Esophagus (tissue), 2 donors: ENCODE results near the gene SPINT4. TPM values are rescaled to one million over a fixed set of nuclear protein-coding genes. Genes with fewer than 3 reads are reported as not detected.
"Not testable (repeated sequence)": the region's sequence is repeated elsewhere in the genome, so short reads cannot be mapped to it uniquely, and the experiment has no call there.

Source experiments
- H3K27ac ChIP-seq, 2 donors: one replicate each; pipeline ENCODE4 v1.5.1; 2013; ENCODE audit warnings: low read depth in 2 of 2, mild to moderate bottlenecking in 2 of 2, inconsistent platforms in 1 of 2, low read length in 1 of 2, moderate library complexity in 1 of 2
- H3K27me3 ChIP-seq, 2 donors: one replicate each; pipeline ENCODE4 v1.6.1; 2013; ENCODE audit warnings: low read length in 2 of 2, control low read depth in 1 of 2, mild to moderate bottlenecking in 1 of 2; ENCODE audit not compliant: insufficient read depth in 2 of 2, control insufficient read depth in 1 of 2
- H3K36me3 ChIP-seq, 2 donors: one replicate each; pipeline ENCODE4 v1.6.1; 2013; ENCODE audit warnings: low read length in 1 of 2; ENCODE audit not compliant: control insufficient read depth in 2 of 2, insufficient read depth in 2 of 2
- H3K4me1 ChIP-seq, 2 donors: one replicate each; pipeline ENCODE4 v1.6.1; 2013; ENCODE audit warnings: low read length in 1 of 2; ENCODE audit not compliant: control insufficient read depth in 2 of 2, insufficient read depth in 2 of 2
- H3K4me3 ChIP-seq, 2 donors: one replicate each; pipeline ENCODE4 v1.5.1; 2013; ENCODE audit warnings: low read length in 2 of 2, mild to moderate bottlenecking in 2 of 2, low read depth in 1 of 2, moderate library complexity in 1 of 2
- H3K9me3 ChIP-seq, 2 donors: one replicate each; pipeline ENCODE4 v1.6.1; 2013; ENCODE audit warnings: mild to moderate bottlenecking in 2 of 2, low read depth in 1 of 2, low read length in 1 of 2, moderate library complexity in 1 of 2; ENCODE audit not compliant: control insufficient read depth in 2 of 2, insufficient read depth in 1 of 2
- WGBS, 2 donors: extraction: QIAGEN DNeasy Blood & Tissue Kit; methylation state at CpG; one replicate each; pipeline ENCODE4 v1.1.7; 2013; 5-methylcytosine and 5-hydroxymethylcytosine counted together
- polyA plus RNA-seq, 2 donors: library from polyadenylated mRNA; stranded (reverse); fragments of 200-250 nt; gene quantifications; one replicate each; pipeline ENCODE4 v1.2.3, GENCODE V29; 2013
- donor health status: healthy with polysubstance abuse.
- donor health status: Bipolar disorder and iron deficiency.

The SPINT4 gene
- not detected for polyA plus RNA-seq

DNA sequence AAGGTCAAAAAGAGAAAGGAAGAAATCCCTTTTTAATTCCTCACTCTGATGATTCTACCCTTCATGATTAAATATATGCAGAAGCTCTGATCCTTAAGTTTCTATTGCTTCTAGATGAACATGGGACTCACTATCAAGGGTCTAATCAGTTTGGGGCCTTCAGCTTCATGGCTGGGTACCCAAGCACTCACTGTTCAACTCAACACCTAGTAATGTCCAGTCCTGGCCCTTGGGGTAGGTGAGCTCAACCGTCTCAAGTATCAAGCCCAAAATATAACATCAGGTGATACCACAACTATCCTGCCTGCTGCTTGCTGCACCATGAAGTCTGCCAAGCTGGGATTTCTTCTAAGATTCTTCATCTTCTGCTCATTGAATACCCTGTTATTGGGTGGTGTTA lies at the start of gene SPINT4:
SPINT4 (plus strand) TSS at position 301 of the 400 bp plus-strand sequence; CDS start at position 322, 21 bp downstream.
- H3K4me1 ChIP-seq: no peaks in the 10 kb centered on the region
- H3K27me3 ChIP-seq: peaks cover 0 to 2% of the 10 kb centered on the region in 2 donors
- WGBS, 2 donors: 69 to 89% methylated on average over 1 of the region's 1 CpG
- H3K36me3 ChIP-seq: no peaks in the 10 kb centered on the region
- no peaks in the 10 kb centered on the region for H3K9me3 ChIP-seq
- H3K27ac ChIP-seq: no peak within 1 kb of the TSS
- H3K4me3 ChIP-seq: no peak within 1 kb of the TSS

GRCh38 chr20:45672765-45673164 lies 49.4 kb upstream of the SPINT4 start:
- no peaks in the 10 kb centered on the region for H3K9me3 ChIP-seq
- H3K27ac ChIP-seq: no peak overlapping the region
- no peaks in the 10 kb centered on the region for H3K4me1 ChIP-seq
- H3K4me3 ChIP-seq: no peak overlapping the region
- H3K36me3 ChIP-seq: no peaks in the 10 kb centered on the region
- H3K27me3 ChIP-seq: peaks cover 0 to 4% of the 10 kb centered on the region in 2 donors

DNA sequence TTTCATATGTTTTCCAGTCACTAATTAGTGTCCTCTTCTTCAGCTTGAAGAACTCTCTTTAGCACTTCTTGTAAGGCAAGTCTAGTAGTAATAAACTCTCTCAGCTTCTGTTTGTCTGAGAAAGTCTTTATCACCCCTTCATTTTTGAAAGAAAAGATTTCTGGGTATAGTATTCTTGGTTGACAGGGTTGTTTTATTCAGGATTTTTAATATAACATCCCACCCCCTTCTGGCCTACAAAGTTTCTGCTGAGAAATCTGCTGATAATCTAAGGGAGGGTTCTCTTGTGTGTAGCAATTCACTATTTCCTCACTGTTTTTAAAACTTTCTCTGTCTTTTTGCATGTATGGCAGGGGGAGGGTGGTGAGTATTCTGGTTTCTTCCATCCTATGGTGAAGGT lies 42.5 kb upstream of the SPINT4 start:
- no peaks in the 10 kb centered on the region for H3K27me3 ChIP-seq
- H3K9me3 ChIP-seq: peaks cover 0 to 3% of the 10 kb centered on the region in 2 donors
- H3K36me3 ChIP-seq: no peaks in the 10 kb centered on the region
- no peak overlapping the region for H3K4me3 ChIP-seq
- H3K4me1 ChIP-seq: no peaks in the 10 kb centered on the region
- no peak overlapping the region for H3K27ac ChIP-seq

- no peak overlapping the region for H3K4me3 ChIP-seq
- no peaks in the 10 kb centered on the region for H3K4me1 ChIP-seq
- H3K9me3 ChIP-seq: no peaks in the 10 kb centered on the region
- 58 to 59% methylated on average over 3 of the region's 3 CpGs for WGBS, 2 donors
- peaks cover 0 to 7% of the 10 kb centered on the region in 2 donors for H3K27me3 ChIP-seq
- no peaks in the 10 kb centered on the region for H3K36me3 ChIP-seq
- no peak overlapping the region for H3K27ac ChIP-seq
Measured at GRCh38 chr20:45685896-45686295, 36.3 kb upstream of the SPINT4 start.

- not testable (repeated sequence) for H3K4me3 ChIP-seq, H3K4me1 ChIP-seq, H3K9me3 ChIP-seq, H3K36me3 ChIP-seq, H3K27me3 ChIP-seq, H3K27ac ChIP-seq
- WGBS, 2 donors: 83 to 88% methylated on average over 12 of the region's 12 CpGs
Measured at GRCh38 chr20:45693346-45693745, 28.8 kb upstream of the SPINT4 start.

GRCh38 chr20:45695496-45695895 lies 26.7 kb upstream of the SPINT4 start:
- WGBS, 2 donors: 68 to 87% methylated on average over 2 of the region's 2 CpGs
- Histone ChIP-seq H3K9me3 (no peaks in the 10 kb centered on the region), H3K27me3 (no peaks in the 10 kb centered on the region), H3K4me1 (no peaks in the 10 kb centered on the region), H3K4me3 (no peak overlapping the region), H3K36me3 (no peaks in the 10 kb centered on the region), H3K27ac (no peak overlapping the region)

DNA sequence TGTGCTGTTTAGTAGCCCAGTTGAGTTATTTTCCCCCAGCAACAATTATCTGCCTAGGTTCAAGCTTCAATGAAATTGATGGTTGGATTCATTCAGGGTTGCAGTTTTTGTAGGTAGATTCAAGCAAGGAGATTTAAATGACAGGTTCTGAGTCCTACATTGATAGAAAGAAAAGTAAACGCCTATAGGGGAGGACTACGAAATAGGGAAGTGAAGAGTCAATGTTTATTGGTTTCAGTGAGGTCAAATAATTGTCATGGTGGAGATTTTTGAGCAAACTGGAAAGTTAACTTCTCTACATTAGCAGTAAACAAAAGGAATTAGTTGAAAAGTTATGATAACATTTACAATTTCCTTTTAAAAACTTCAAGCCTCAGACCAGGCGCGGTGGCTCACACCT lies 21.0 kb upstream of the SPINT4 start:
- WGBS, 2 donors: 56% methylated on average over 4 of the region's 4 CpGs
- no peaks in the 10 kb centered on the region for H3K36me3 ChIP-seq
- no peaks in the 10 kb centered on the region for H3K9me3 ChIP-seq
- no peaks in the 10 kb centered on the region for H3K4me1 ChIP-seq
- no peak overlapping the region for H3K4me3 ChIP-seq
- no peaks in the 10 kb centered on the region for H3K27me3 ChIP-seq
- no peak overlapping the region for H3K27ac ChIP-seq

- H3K4me1 ChIP-seq: no peaks in the 10 kb centered on the region
- no peaks in the 10 kb centered on the region for H3K36me3 ChIP-seq
- no peaks in the 10 kb centered on the region for H3K9me3 ChIP-seq
- 63 to 70% methylated on average over 4 of the region's 4 CpGs for WGBS, 2 donors
- no peaks in the 10 kb centered on the region for H3K27me3 ChIP-seq
- H3K27ac ChIP-seq: no peak within 1 kb of the TSS
- H3K4me3 ChIP-seq: no peak within 1 kb of the TSS
Measured at GRCh38 chr20:45701873-45702272, 20.3 kb upstream of the SPINT4 start, which contains the start of gene WFDC13. Gene WFDC13, plus strand, starts transcription at chr20:45702038. Its CDS starts 86 bp downstream, at chr20:45702124.

- WGBS, 2 donors: 79 to 88% methylated on average over 1 of the region's 1 CpG
- H3K36me3 ChIP-seq: no peaks in the 10 kb centered on the region
- H3K4me1 ChIP-seq: no peaks in the 10 kb centered on the region
- H3K4me3 ChIP-seq: no peak within 1 kb of the TSS
- H3K27ac ChIP-seq: no peak within 1 kb of the TSS
- H3K9me3 ChIP-seq: peaks cover 0 to 2% of the 10 kb centered on the region in 2 donors
- H3K27me3 ChIP-seq: no peaks in the 10 kb centered on the region
Measured at GRCh38 chr20:45704969-45705637, 17.0 kb upstream of the SPINT4 start, which contains the start of gene WFDC10B. Gene WFDC10B, minus strand, starts transcription at chr20:45705019. Its CDS starts 19,027 bp downstream, at chr20:45685992.

DNA sequence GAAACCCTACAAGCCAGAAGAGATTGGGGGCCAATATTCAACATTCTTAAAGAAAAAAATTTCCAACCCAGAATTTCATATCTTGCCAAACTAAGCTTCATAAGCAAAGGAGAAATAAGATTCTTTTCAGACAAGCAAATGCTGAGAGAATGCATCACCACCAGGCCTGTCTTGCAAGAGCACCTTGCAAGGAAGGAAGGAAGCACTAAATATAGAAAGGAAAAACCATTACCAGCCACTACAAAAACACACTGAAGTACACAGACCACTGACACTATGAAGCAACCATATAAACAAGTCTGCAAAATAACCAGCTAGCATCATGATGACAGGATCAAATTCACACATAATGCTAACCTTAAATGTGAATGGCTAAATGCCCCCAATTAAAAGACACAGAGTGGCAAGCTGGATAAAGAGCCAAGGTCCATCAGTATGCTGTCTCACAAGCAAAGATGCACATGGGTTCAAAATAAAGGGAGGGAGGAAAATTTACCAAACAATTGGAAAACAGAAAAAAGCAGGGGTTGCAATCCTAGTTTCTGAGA lies 5.9 kb upstream of the SPINT4 start:
- H3K36me3 ChIP-seq, H3K27ac ChIP-seq, H3K4me1 ChIP-seq, H3K27me3 ChIP-seq, H3K9me3 ChIP-seq, H3K4me3 ChIP-seq: not testable (repeated sequence)
